Stimulated activated effector memory CD8-positive, alpha-beta T cell treated with anti-CD3 and anti-CD28 coated beads, Interleukin-12 subunit alpha, Interleukin-12 subunit beta, amount 100 ng/mL, for 72 hours (primary cell): ENCODE results near the gene TMEM236.
"Not testable (repeated sequence)": the region's sequence is repeated elsewhere in the genome, so short reads cannot be mapped to it uniquely, and the experiment has no call there.

Source experiments
- ATAC-seq: fragments of 150-1000 bp; cut with Tn5 transposase; 2 replicates; pipeline ENCODE4 v1.10.0; 2021
- DNase-seq, 2 donors: peaks; one replicate each; pipeline ENCODE4 v3.0.0; 2021 to 2022; ENCODE audit warnings: low spot score in 2 of 2
- H3K27ac Mint-ChIP-seq: one replicate; pipeline ENCODE4 v1.8.0; 2022; ENCODE audit warnings: mild to moderate bottlenecking, mixed read lengths
- H3K36me3 Mint-ChIP-seq: one replicate; pipeline ENCODE4 v1.8.0; 2022; ENCODE audit warnings: mild to moderate bottlenecking, mixed read lengths
- H3K4me1 Mint-ChIP-seq: one replicate; pipeline ENCODE4 v1.8.0; 2022; ENCODE audit warnings: mixed read lengths
- H3K4me3 Mint-ChIP-seq: one replicate; pipeline ENCODE4 v1.8.0; 2022; ENCODE audit warnings: mild to moderate bottlenecking, mixed read lengths
- H3K9me3 Mint-ChIP-seq: one replicate; pipeline ENCODE4 v1.8.0; 2022; ENCODE audit warnings: mixed read lengths

The TMEM236 gene

GRCh38 chr10:17751781-17752445 is at the start of gene TMEM236:
TMEM236 (plus strand) TSS chr10:17752201; CDS start chr10:17752296, 95 bp downstream.
- Mint-ChIP-seq H3K27ac (no peak within 1 kb of the TSS), H3K36me3 (no peaks in the 10 kb centered on the region), H3K4me1 (no peaks in the 10 kb centered on the region), H3K4me3 (no peak within 1 kb of the TSS), H3K9me3 (no peaks in the 10 kb centered on the region)
- DNase-seq (no peak), ATAC-seq (no peak)

GRCh38 chr10:17703706-17704105 is 48.3 kb upstream of the TMEM236 start:
- H3K4me3 Mint-ChIP-seq, result no peak overlapping the region
- peaks cover 91% of the 10 kb centered on the region for H3K36me3 Mint-ChIP-seq
- no peaks in the 10 kb centered on the region for H3K4me1 Mint-ChIP-seq
- DNase-seq, result no peak
- H3K27ac Mint-ChIP-seq, result no peak overlapping the region
- no peaks in the 10 kb centered on the region for H3K9me3 Mint-ChIP-seq
- ATAC-seq, result no peak

GRCh38 chr10:17708821-17709220 is 43.2 kb upstream of the TMEM236 start:
- H3K4me3 Mint-ChIP-seq, result no peak overlapping the region
- H3K36me3 Mint-ChIP-seq, result peaks cover 93% of the 10 kb centered on the region
- H3K27ac Mint-ChIP-seq, result no peak overlapping the region
- no peak for ATAC-seq
- H3K4me1 Mint-ChIP-seq, result no peaks in the 10 kb centered on the region
- H3K9me3 Mint-ChIP-seq, result no peaks in the 10 kb centered on the region
- no peak for DNase-seq

GRCh38 chr10:17709492-17709891 is 42.5 kb upstream of the TMEM236 start:
- no peaks in the 10 kb centered on the region for H3K9me3 Mint-ChIP-seq
- H3K27ac Mint-ChIP-seq, result no peak overlapping the region
- H3K36me3 Mint-ChIP-seq, result peaks cover 93% of the 10 kb centered on the region
- DNase-seq (no peak), ATAC-seq (no peak)
- no peaks in the 10 kb centered on the region for H3K4me1 Mint-ChIP-seq
- no peak overlapping the region for H3K4me3 Mint-ChIP-seq

GRCh38 chr10:17710181-17710580 is 41.8 kb upstream of the TMEM236 start:
- Mint-ChIP-seq H3K36me3 (peaks cover 93% of the 10 kb centered on the region), H3K27ac (peak overlapping the region; percentile 5), H3K4me1 (no peaks in the 10 kb centered on the region), H3K4me3 (no peak overlapping the region), H3K9me3 (no peaks in the 10 kb centered on the region)
- no peak for ATAC-seq
- DNase-seq, result no peak

- no peak overlapping the region for H3K4me3 Mint-ChIP-seq
- H3K36me3 Mint-ChIP-seq, result peaks cover 92% of the 10 kb centered on the region
- no peaks in the 10 kb centered on the region for H3K4me1 Mint-ChIP-seq
- DNase-seq, result no peak
- H3K27ac Mint-ChIP-seq, result no peak overlapping the region
- H3K9me3 Mint-ChIP-seq, result no peaks in the 10 kb centered on the region
- no peak for ATAC-seq
Observed at GRCh38 chr10:17712053-17712452, 39.9 kb upstream of the TMEM236 start.

GRCh38 chr10:17712717-17713471 is 39.1 kb upstream of the TMEM236 start:
- H3K27ac Mint-ChIP-seq, result no peak overlapping the region
- no peaks in the 10 kb centered on the region for H3K4me1 Mint-ChIP-seq
- H3K9me3 Mint-ChIP-seq, result peaks cover 2% of the 10 kb centered on the region
- H3K4me3 Mint-ChIP-seq, result no peak overlapping the region
- DNase-seq (no peak), ATAC-seq (no peak)
- peaks cover 90% of the 10 kb centered on the region for H3K36me3 Mint-ChIP-seq

GRCh38 chr10:17713758-17714157 is 38.2 kb upstream of the TMEM236 start:
- ATAC-seq (no peak), DNase-seq (no peak)
- Mint-ChIP-seq H3K27ac (no peak overlapping the region), H3K4me3 (no peak overlapping the region), H3K4me1 (no peaks in the 10 kb centered on the region), H3K36me3 (peaks cover 82% of the 10 kb centered on the region), H3K9me3 (peaks cover 2% of the 10 kb centered on the region)

- no peak overlapping the region for H3K4me3 Mint-ChIP-seq
- DNase-seq (no peak), ATAC-seq (no peak)
- peaks cover 5% of the 10 kb centered on the region for H3K4me1 Mint-ChIP-seq
- H3K36me3 Mint-ChIP-seq, result peaks cover 58% of the 10 kb centered on the region
- no peak overlapping the region for H3K27ac Mint-ChIP-seq
- peaks cover 2% of the 10 kb centered on the region for H3K9me3 Mint-ChIP-seq
Observed at GRCh38 chr10:17716161-17716560, 35.8 kb upstream of the TMEM236 start.

GRCh38 chr10:17722317-17723014 is 29.5 kb upstream of the TMEM236 start:
- DNase-seq, ATAC-seq, H3K27ac Mint-ChIP-seq, H3K4me1 Mint-ChIP-seq, H3K4me3 Mint-ChIP-seq, H3K9me3 Mint-ChIP-seq: not testable (repeated sequence)
- H3K36me3 Mint-ChIP-seq, result peaks cover 18% of the 10 kb centered on the region

GRCh38 chr10:17725703-17726102 is 26.3 kb upstream of the TMEM236 start:
- Mint-ChIP-seq H3K27ac (no peak overlapping the region), H3K4me1 (no peaks in the 10 kb centered on the region), H3K36me3 (peaks cover 13% of the 10 kb centered on the region), H3K9me3 (no peaks in the 10 kb centered on the region), H3K4me3 (no peak overlapping the region)
- ATAC-seq (no peak), DNase-seq (no peak)

GRCh38 chr10:17729630-17730029 is 22.4 kb upstream of the TMEM236 start:
- Mint-ChIP-seq H3K27ac (no peak overlapping the region), H3K9me3 (no peaks in the 10 kb centered on the region), H3K36me3 (peaks cover under 1% of the 10 kb centered on the region), H3K4me3 (no peak overlapping the region), H3K4me1 (no peaks in the 10 kb centered on the region)
- ATAC-seq (no peak), DNase-seq (no peak)

GRCh38 chr10:17730667-17731066 is 21.3 kb upstream of the TMEM236 start:
- DNase-seq (no peak), ATAC-seq (no peak)
- H3K9me3 Mint-ChIP-seq, result no peaks in the 10 kb centered on the region
- no peaks in the 10 kb centered on the region for H3K4me1 Mint-ChIP-seq
- H3K36me3 Mint-ChIP-seq, result no peaks in the 10 kb centered on the region
- no peak overlapping the region for H3K4me3 Mint-ChIP-seq
- H3K27ac Mint-ChIP-seq, result no peak overlapping the region

- Mint-ChIP-seq H3K4me1 (no peaks in the 10 kb centered on the region), H3K27ac (no peak overlapping the region), H3K9me3 (no peaks in the 10 kb centered on the region), H3K36me3 (no peaks in the 10 kb centered on the region), H3K4me3 (no peak overlapping the region)
- DNase-seq, result no peak
- no peak for ATAC-seq
Observed at GRCh38 chr10:17731331-17732020, 20.5 kb upstream of the TMEM236 start.

GRCh38 chr10:17733620-17734019 is 18.4 kb upstream of the TMEM236 start:
- no peaks in the 10 kb centered on the region for H3K36me3 Mint-ChIP-seq
- no peak for DNase-seq
- no peak for ATAC-seq
- no peak overlapping the region for H3K4me3 Mint-ChIP-seq
- no peak overlapping the region for H3K27ac Mint-ChIP-seq
- H3K9me3 Mint-ChIP-seq, result no peaks in the 10 kb centered on the region
- H3K4me1 Mint-ChIP-seq, result no peaks in the 10 kb centered on the region
